ENCODE data around the gene NIT1. TPM values are rescaled to one million over a fixed set of nuclear protein-coding genes. Genes with fewer than 3 reads are reported as not detected.

Gene NIT1
- 41.3 and 47.5 TPM in 2 replicates for total RNA-seq
- polyA plus RNA-seq: 48.9 and 50.4 TPM in 2 replicates

GRCh38 chr1:161117759-161118581 lies at the start of gene NIT1, which contains the start of gene PFDN2:
TSS of gene NIT1 (plus strand) at chr1:161118105. CDS start at chr1:161118177, 72 bp downstream.
TSS of gene PFDN2 (minus strand) at chr1:161118037. CDS start at chr1:161118026, 11 bp downstream.
- peaks cover 30% of the 10 kb centered on the region for H3K4me1 ChIP-seq (ENCODE audit: insufficient read depth)

GRCh38 chr1:161068306-161069234 lies 49.3 kb upstream of the NIT1 start:
- peak; percentile 2 for DNase-seq (ENCODE audit: low spot score)
- TF ChIP-seq CTCF (IDR thresholded peaks at IDR 0.05; ENCODE audit: poor library complexity) (no peak), EZH2 (IDR thresholded peaks at IDR 0.05; ENCODE audit: borderline replicate concordance) (no peak), EZH2phosphoT487 (IDR thresholded peaks at IDR 0.05; ENCODE audit: low read depth, severe bottlenecking, unreplicated experiment) (no peak)
- Histone ChIP-seq H2AFZ (no peak overlapping the region), H4K20me1 (ENCODE audit: insufficient read depth, poor library complexity, severe bottlenecking) (no peaks in the 10 kb centered on the region), H3K79me2 (no peaks in the 10 kb centered on the region), H3K9me3 (ENCODE audit: low read depth) (no peaks in the 10 kb centered on the region), H3K4me1 (ENCODE audit: insufficient read depth) (no peaks in the 10 kb centered on the region), H3K36me3 (replicated peaks; ENCODE audit: insufficient read depth, low read depth) (no peaks in the 10 kb centered on the region), H3K9me2 (replicated peaks; ENCODE audit: insufficient read depth) (no peaks in the 10 kb centered on the region), H3K27ac (no peak overlapping the region), H3K27me3 (peaks cover 9% of the 10 kb centered on the region), H3K4me3 (no peak overlapping the region), H3K4me2 (no peak overlapping the region)
- 83% methylated on average over 10 of the region's 10 CpGs for WGBS (ENCODE audit: low lambda C conversion rate, missing lambda C conversion rate)

More at GRCh38 chr1:161117759-161118581, at the start of gene NIT1, which contains the start of gene PFDN2:
- Histone ChIP-seq H3K9me3 (ENCODE audit: low read depth) (no peaks in the 10 kb centered on the region), H3K4me3 (peak within 1 kb of the TSS; percentile 86), H3K27ac (peak within 1 kb of the TSS; percentile 95), H3K4me2 (peak within 1 kb of the TSS; percentile 83), H3K36me3 (replicated peaks; ENCODE audit: insufficient read depth, low read depth) (no peaks in the 10 kb centered on the region), H4K20me1 (ENCODE audit: insufficient read depth, poor library complexity, severe bottlenecking) (peaks cover 4% of the 10 kb centered on the region), H3K9me2 (replicated peaks; ENCODE audit: insufficient read depth) (no peaks in the 10 kb centered on the region), H3K27me3 (no peaks in the 10 kb centered on the region), H2AFZ (peak within 1 kb of the TSS; percentile 54), H3K79me2 (peaks cover 64% of the 10 kb centered on the region)
- TF ChIP-seq CTCF (IDR thresholded peaks at IDR 0.05; ENCODE audit: poor library complexity) (no peak), EZH2phosphoT487 (IDR thresholded peaks at IDR 0.05; ENCODE audit: low read depth, severe bottlenecking, unreplicated experiment) (no peak)
- WGBS (ENCODE audit: low lambda C conversion rate, missing lambda C conversion rate): under 1% methylated on average over 52 of the region's 58 CpGs
- peak; percentile 94 for DNase-seq (ENCODE audit: low spot score)

GRCh38 chr1:161069241-161069640 lies 48.7 kb upstream of the NIT1 start:
- TF ChIP-seq EZH2 (IDR thresholded peaks at IDR 0.05; ENCODE audit: borderline replicate concordance) (no peak), CTCF (IDR thresholded peaks at IDR 0.05; ENCODE audit: poor library complexity) (no peak), EZH2phosphoT487 (IDR thresholded peaks at IDR 0.05; ENCODE audit: low read depth, severe bottlenecking, unreplicated experiment) (no peak)
- Histone ChIP-seq H2AFZ (no peak overlapping the region), H3K9me3 (ENCODE audit: low read depth) (no peaks in the 10 kb centered on the region), H3K36me3 (replicated peaks; ENCODE audit: insufficient read depth, low read depth) (no peaks in the 10 kb centered on the region), H3K4me1 (ENCODE audit: insufficient read depth) (no peaks in the 10 kb centered on the region), H3K4me2 (no peak overlapping the region), H4K20me1 (ENCODE audit: insufficient read depth, poor library complexity, severe bottlenecking) (no peaks in the 10 kb centered on the region), H3K27me3 (peaks cover 2% of the 10 kb centered on the region), H3K79me2 (no peaks in the 10 kb centered on the region), H3K4me3 (no peak overlapping the region), H3K27ac (no peak overlapping the region), H3K9me2 (replicated peaks; ENCODE audit: insufficient read depth) (no peaks in the 10 kb centered on the region)
- peak; percentile 5 for DNase-seq (ENCODE audit: low spot score)
- 89% methylated on average over 9 of the region's 9 CpGs for WGBS (ENCODE audit: low lambda C conversion rate, missing lambda C conversion rate)
